Natural killer cell (primary cell): ENCODE results near the gene ST3GAL4. TPM values are rescaled to one million over a fixed set of nuclear protein-coding genes. Genes with fewer than 3 reads are reported as not detected.

Experiments used
- ATAC-seq, 3 donors: fragments of 150-1000 bp in 2 of 3; fragments of 200-7000 bp in 1 of 3; cut with Tn5 transposase; 1 replicate in 1 of 3; 2 replicates in 2 of 3; pipeline ENCODE4 v1.10.0; 2021; ENCODE audit warnings: mild to moderate bottlenecking in 2 of 3, moderate library complexity in 2 of 3
- DNase-seq, 2 donors: peaks; one replicate each; pipeline versions ENCODE4 v3.0.0 to v3.0.0-alpha.2; 2013 to 2021; ENCODE audit warnings: mixed read lengths in 1 of 2
- H3K27ac ChIP-seq: one replicate; pipeline ENCODE4 v1.5.1; 2013; ENCODE audit warnings: mild to moderate bottlenecking, low read length
- H3K27me3 ChIP-seq: one replicate; pipeline ENCODE4 v1.6.1; 2013; ENCODE audit warnings: low read length; ENCODE audit not compliant: control insufficient read depth, insufficient read depth
- H3K36me3 ChIP-seq: one replicate; pipeline ENCODE4 v1.6.1; 2013; ENCODE audit warnings: low read length; ENCODE audit not compliant: control insufficient read depth, insufficient read depth
- H3K4me1 ChIP-seq: one replicate; pipeline ENCODE4 v1.6.1; 2013; ENCODE audit warnings: low read length; ENCODE audit not compliant: control insufficient read depth, insufficient read depth
- H3K4me3 ChIP-seq: one replicate; pipeline ENCODE4 v1.5.1; 2013; ENCODE audit warnings: low read length
- H3K9me3 ChIP-seq: one replicate; pipeline ENCODE4 v1.6.1; 2013; ENCODE audit warnings: low read length; ENCODE audit not compliant: control insufficient read depth, insufficient read depth
- H3K27ac Mint-ChIP-seq, 2 donors: one replicate each; pipeline ENCODE4 v1.8.0; 2022; ENCODE audit warnings: mild to moderate bottlenecking in 2 of 2, mixed read lengths in 2 of 2, moderate library complexity in 1 of 2
- H3K27me3 Mint-ChIP-seq, 2 donors: one replicate each; pipeline ENCODE4 v1.8.0; 2022; ENCODE audit warnings: low read depth in 2 of 2, mixed read lengths in 2 of 2
- H3K36me3 Mint-ChIP-seq: one replicate; pipeline ENCODE4 v1.8.0; 2022; ENCODE audit warnings: mixed read lengths
- H3K4me1 Mint-ChIP-seq, 2 donors: one replicate each; pipeline ENCODE4 v1.8.0; 2022; ENCODE audit warnings: mixed read lengths in 2 of 2
- H3K4me3 Mint-ChIP-seq: one replicate; pipeline ENCODE4 v1.8.0; 2022; ENCODE audit warnings: mild to moderate bottlenecking, moderate library complexity, mixed read lengths
- H3K9me3 Mint-ChIP-seq, 2 donors: one replicate each; pipeline ENCODE4 v1.8.0; 2022; ENCODE audit warnings: mixed read lengths in 2 of 2
- WGBS: methylation state at CpG from one replicate; pipeline ENCODE4 v1.1.7; 2013; ENCODE audit warnings: missing lambda C conversion rate; ENCODE audit not compliant: insufficient coverage; 5-methylcytosine and 5-hydroxymethylcytosine counted together
- intact Hi-C: fragments of 100-400 bp; cut with micrococcal nuclease; formaldehyde crosslinking; loops from one replicate; pipeline ENCODE4 v1.14.2; 2022
- total RNA-seq, 4 donors: library from RNA; stranded (reverse); fragments of 120-200 nt in 1 of 4; gene quantifications; one replicate each; pipeline versions ENCODE4 v1.2.3 to v1.2.4, GENCODE V29; 2013 to 2022
- TF ChIP-seq, protein P1 (sequence below): fragments of 200-600 bp; IDR thresholded peaks from one replicate; pipeline ENCODE4 v1.8.0; 2022; ENCODE audit warnings: antibody characterized with exemption

ST3GAL4 gene
- total RNA-seq, 3 donors from 2014 or later (not counting 1 experiment from before 2014, with no cell fraction given), result 43.3 to 57.6 (median 47.3) TPM

DNA sequence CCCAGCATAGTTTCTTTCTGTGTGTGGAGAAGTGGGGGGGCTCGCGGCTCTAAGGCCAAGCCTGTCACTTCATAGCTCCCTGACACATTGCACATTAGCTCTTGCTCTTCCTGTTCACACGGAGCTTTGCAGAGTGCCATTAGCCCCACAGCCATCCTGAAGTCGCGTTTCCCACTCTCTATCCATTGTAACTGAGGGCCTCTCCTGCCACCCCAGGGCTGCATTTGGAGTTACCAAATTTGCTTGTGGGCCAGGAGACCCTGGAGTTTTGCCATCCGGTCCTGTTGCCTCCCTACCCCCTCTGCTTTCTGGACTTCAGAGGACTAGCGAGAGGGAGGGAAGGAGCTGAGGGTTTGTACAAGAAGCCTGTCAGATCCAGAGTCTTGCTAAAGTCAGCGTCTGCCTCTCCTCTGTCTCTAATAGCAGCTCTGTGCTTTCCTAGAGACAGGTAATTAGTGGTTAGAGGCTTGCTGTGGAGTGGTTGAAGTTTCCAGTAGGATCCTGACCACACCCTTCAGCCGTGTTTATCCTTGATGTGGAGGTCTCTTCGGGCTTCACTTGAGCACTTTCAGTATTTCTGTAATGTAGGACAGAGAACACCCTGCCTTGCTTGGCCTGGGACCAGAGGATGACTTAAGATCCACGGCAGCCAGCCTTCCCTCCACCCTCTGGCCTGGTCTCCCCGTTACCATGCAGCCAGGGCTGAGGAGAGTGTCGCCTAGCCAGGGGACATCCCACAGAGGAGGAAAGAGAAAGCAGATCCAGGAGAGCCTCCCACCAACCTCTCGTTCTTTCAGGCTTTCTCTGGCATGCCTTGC, 37.5 kb upstream of the ST3GAL4 start:
- Histone ChIP-seq H3K9me3 (no peaks in the 10 kb centered on the region), H3K36me3 (no peaks in the 10 kb centered on the region), H3K4me3 (no peak overlapping the region), H3K27ac (peak overlapping the region; percentile 79), H3K4me1 (peaks cover 46% of the 10 kb centered on the region), H3K27me3 (no peaks in the 10 kb centered on the region)
- 31% methylated on average over 14 of the region's 14 CpGs for WGBS
- intact Hi-C loops, result no loop called here
- ATAC-seq (peak; percentile 59 to 79 (median 72)), DNase-seq (peak; percentile 47 to 59)
- H3K27me3 Mint-ChIP-seq, result no peaks in the 10 kb centered on the region
- H3K36me3 Mint-ChIP-seq, result no peaks in the 10 kb centered on the region
- TF ChIP-seq, protein P1, sequence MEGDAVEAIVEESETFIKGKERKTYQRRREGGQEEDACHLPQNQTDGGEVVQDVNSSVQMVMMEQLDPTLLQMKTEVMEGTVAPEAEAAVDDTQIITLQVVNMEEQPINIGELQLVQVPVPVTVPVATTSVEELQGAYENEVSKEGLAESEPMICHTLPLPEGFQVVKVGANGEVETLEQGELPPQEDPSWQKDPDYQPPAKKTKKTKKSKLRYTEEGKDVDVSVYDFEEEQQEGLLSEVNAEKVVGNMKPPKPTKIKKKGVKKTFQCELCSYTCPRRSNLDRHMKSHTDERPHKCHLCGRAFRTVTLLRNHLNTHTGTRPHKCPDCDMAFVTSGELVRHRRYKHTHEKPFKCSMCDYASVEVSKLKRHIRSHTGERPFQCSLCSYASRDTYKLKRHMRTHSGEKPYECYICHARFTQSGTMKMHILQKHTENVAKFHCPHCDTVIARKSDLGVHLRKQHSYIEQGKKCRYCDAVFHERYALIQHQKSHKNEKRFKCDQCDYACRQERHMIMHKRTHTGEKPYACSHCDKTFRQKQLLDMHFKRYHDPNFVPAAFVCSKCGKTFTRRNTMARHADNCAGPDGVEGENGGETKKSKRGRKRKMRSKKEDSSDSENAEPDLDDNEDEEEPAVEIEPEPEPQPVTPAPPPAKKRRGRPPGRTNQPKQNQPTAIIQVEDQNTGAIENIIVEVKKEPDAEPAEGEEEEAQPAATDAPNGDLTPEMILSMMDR, result no peak
- peak overlapping the region; percentile 83 for H3K4me3 Mint-ChIP-seq
- no peaks in the 10 kb centered on the region for H3K9me3 Mint-ChIP-seq
- peaks cover 62 to 68% of the 10 kb centered on the region in 2 donors for H3K4me1 Mint-ChIP-seq
- H3K27ac Mint-ChIP-seq, result peak overlapping the region; percentile 92 to 99

DNA sequence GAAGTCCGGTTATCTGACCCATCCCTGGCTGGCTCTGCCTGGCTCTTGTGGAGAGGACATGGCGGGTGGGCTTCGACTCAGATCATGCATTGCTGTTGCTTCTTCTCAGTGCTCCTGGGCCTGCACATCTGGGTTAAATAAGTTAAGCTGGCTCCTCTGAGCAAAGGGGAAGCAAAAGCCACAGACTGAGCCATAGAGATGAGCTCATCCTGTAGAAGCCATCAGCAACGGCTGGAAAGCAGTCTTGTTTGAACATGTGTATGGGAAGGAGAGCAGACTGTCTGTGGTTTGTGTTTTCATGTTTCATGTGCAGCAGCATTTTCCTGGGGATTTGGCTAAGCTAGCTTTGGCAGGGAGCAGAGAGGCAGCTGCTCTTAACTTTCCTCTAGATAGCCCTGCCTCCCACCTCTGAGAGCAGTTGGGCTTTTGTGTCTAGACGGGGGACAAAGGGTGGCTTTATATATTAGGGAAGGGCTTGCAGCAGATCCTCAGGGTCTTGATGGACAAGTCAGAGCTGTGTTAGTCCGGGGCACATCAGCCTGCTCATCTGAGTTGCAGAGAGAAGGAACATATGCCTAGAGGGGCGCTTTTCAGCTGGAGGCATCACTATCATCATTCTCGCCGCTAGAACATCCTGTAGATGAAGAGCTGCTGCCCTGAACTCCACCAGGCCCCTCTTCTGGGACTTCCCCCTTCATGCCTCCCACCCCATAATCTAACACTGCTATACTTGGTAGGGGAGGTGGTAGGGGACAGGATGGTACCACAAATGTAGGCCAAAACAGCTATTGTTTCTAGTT, 36.7 kb upstream of the ST3GAL4 start:
- Mint-ChIP-seq H3K27ac (peak overlapping the region; percentile 92 to 99), H3K9me3 (no peaks in the 10 kb centered on the region), H3K4me3 (peak overlapping the region; percentile 83), H3K4me1 (peaks cover 55 to 60% of the 10 kb centered on the region in 2 donors), H3K36me3 (no peaks in the 10 kb centered on the region), H3K27me3 (no peaks in the 10 kb centered on the region)
- peak; percentile 54 for DNase-seq
- TF ChIP-seq, protein P1, result no peak
- Histone ChIP-seq H3K36me3 (no peaks in the 10 kb centered on the region), H3K9me3 (no peaks in the 10 kb centered on the region), H3K4me1 (peaks cover 43% of the 10 kb centered on the region), H3K27me3 (no peaks in the 10 kb centered on the region), H3K4me3 (no peak overlapping the region), H3K27ac (peak overlapping the region; percentile 79)
- intact Hi-C loops, result loop anchor here (1.0 kb wide), 2 partner anchors 11 to 14 kb away; partner anchors contain the start of gene DCPS
- WGBS, result 21% methylated on average over 9 of the region's 9 CpGs
- ATAC-seq, result peak; percentile 83 to 93 (median 92)

DNA sequence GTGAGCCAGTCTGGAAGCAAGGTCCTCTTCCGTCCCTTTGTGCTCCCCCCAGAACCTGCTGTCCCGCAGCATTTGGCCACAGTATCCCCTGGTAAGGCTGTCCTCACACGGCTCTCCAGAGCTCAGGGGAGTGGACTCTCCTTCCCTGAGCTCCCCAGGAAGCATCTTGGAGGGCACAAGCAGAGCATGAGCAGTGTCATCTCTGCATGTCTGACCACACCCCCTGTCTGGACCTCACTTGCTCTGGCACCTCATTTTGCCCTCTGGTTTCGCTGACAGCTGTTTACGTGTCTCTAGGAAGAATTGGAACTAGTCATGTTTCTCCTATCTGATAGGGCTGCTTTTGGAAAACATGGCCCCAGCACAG, 36.1 kb upstream of the ST3GAL4 start:
- Histone ChIP-seq H3K27ac (peak overlapping the region; percentile 79), H3K4me3 (no peak overlapping the region), H3K9me3 (no peaks in the 10 kb centered on the region), H3K4me1 (peaks cover 43% of the 10 kb centered on the region), H3K27me3 (no peaks in the 10 kb centered on the region), H3K36me3 (no peaks in the 10 kb centered on the region)
- Mint-ChIP-seq H3K27ac (peak overlapping the region; percentile 92 to 99), H3K4me1 (peaks cover 50 to 55% of the 10 kb centered on the region in 2 donors), H3K36me3 (no peaks in the 10 kb centered on the region), H3K4me3 (peak overlapping the region; percentile 83), H3K27me3 (no peaks in the 10 kb centered on the region), H3K9me3 (no peaks in the 10 kb centered on the region)
- no peak for DNase-seq
- WGBS, result 61% methylated on average over 5 of the region's 5 CpGs
- intact Hi-C loops, result loop anchor here (1.0 kb wide), 2 partner anchors 10 to 15 kb away; partner anchors contain the start of gene DCPS
- TF ChIP-seq, protein P1, result no peak
- ATAC-seq, result peak; percentile 23 to 35 (median 25)
